NCI-H774 (cell line): ENCODE results near the gene RHBG.
"Not testable (repeated sequence)": the region's sequence is repeated elsewhere in the genome, so short reads cannot be mapped to it uniquely, and the experiment has no call there.

ENCODE experiments used
- DNase-seq: peaks from one replicate; lab custom pipeline; 2025; lab: John Stamatoyannopoulos, UW

RHBG gene

GRCh38 chr1:156368889-156369684, at the start of gene RHBG:
TSS of gene RHBG (plus strand) at chr1:156369211. CDS start at chr1:156369250, 39 bp downstream.
- DNase-seq, result peak; percentile 51

GRCh38 chr1:156319664-156320063, 49.3 kb upstream of the RHBG start:
- no peak for DNase-seq

- no peak for DNase-seq
These were observed 48.5 kb upstream of the RHBG start for GRCh38 chr1:156320560-156320959.

GRCh38 chr1:156323179-156323578, 45.8 kb upstream of the RHBG start:
- DNase-seq, result not testable (repeated sequence)

GRCh38 chr1:156336242-156336641, 32.8 kb upstream of the RHBG start:
- no peak for DNase-seq

- DNase-seq, result no peak
These were observed 31.7 kb upstream of the RHBG start for GRCh38 chr1:156337052-156337887.

- DNase-seq, result no peak
These were observed 31.2 kb upstream of the RHBG start for GRCh38 chr1:156337888-156338179.

- peak; percentile 99 for DNase-seq
These were observed 30.6 kb upstream of the RHBG start, which contains the start of the genes CCT3 and TSACC for GRCh38 chr1:156338180-156338976. TSS of gene CCT3 (minus strand) at chr1:156338292. CDS start at chr1:156338184, 108 bp downstream. TSS of gene TSACC (plus strand) at chr1:156338526. CDS start at chr1:156339758, 1,232 bp downstream.

GRCh38 chr1:156342166-156342955, 26.6 kb upstream of the RHBG start:
- no peak for DNase-seq

GRCh38 chr1:156344409-156344808, 24.6 kb upstream of the RHBG start:
- no peak for DNase-seq

GRCh38 chr1:156346035-156346434, 23.0 kb upstream of the RHBG start:
- DNase-seq, result not testable (repeated sequence)

- no peak for DNase-seq
These were observed 22.4 kb upstream of the RHBG start for GRCh38 chr1:156346636-156347035.

GRCh38 chr1:156347331-156347730, 21.7 kb upstream of the RHBG start:
- no peak for DNase-seq

GRCh38 chr1:156352481-156352880, 16.5 kb upstream of the RHBG start:
- DNase-seq, result not testable (repeated sequence)

- DNase-seq, result no peak
These were observed 12.6 kb upstream of the RHBG start for GRCh38 chr1:156356262-156356874.

- DNase-seq, result peak; percentile 86
These were observed 12.0 kb upstream of the RHBG start for GRCh38 chr1:156356875-156357534.

GRCh38 chr1:156357977-156358376, 11.0 kb upstream of the RHBG start:
- DNase-seq, result no peak

- no peak for DNase-seq
These were observed 10.4 kb upstream of the RHBG start for GRCh38 chr1:156358641-156359040.

GRCh38 chr1:156359249-156359648, 9.8 kb upstream of the RHBG start:
- DNase-seq, result no peak

GRCh38 chr1:156359973-156360372, 9.0 kb upstream of the RHBG start:
- DNase-seq, result no peak
